Loucy (cell line): ENCODE data around the gene SYT1.

ENCODE experiments used
- CTCF ChIP-seq: fragments of 200-600 bp; sonication (generic); conservative IDR thresholded peaks from 2 replicates; pipeline ENCODE4 v1.5.1; 2014; ENCODE audit warnings: mild to moderate bottlenecking, antibody characterized with exemption, low read length
- EZH2phosphoT487 ChIP-seq: fragments of 200-600 bp; IDR thresholded peaks from 2 replicates; pipeline ENCODE4 v1.6.1; 2018; ENCODE audit warnings: antibody characterized with exemption, mild to moderate bottlenecking, moderate library complexity, borderline replicate concordance

- no peak for TF ChIP-seq CTCF
- no peak for TF ChIP-seq EZH2phosphoT487
These were observed 467.3 kb downstream of the SYT1 start for GRCh38 chr12:79331870-79332269.
